Keratinocyte (primary cell): ENCODE measurements around the gene CCDC170. TPM values are rescaled to one million over a fixed set of nuclear protein-coding genes. Genes with fewer than 3 reads are reported as not detected.

ENCODE experiments used
- DNase-seq: peaks from one replicate; pipeline ENCODE4 v3.0.0-alpha.2; 2011; ENCODE audit warnings: low read depth, missing footprints, low spot score
- FAIRE-seq: peaks from 2 replicates; lab custom pipeline; 2011; peaks lifted over from hg19 to GRCh38; lab: Jason Lieb, UNC
- H2AFZ ChIP-seq: 2 replicates; pipeline ENCODE4 v1.6.0; 2012; ENCODE audit warnings: low read length, control low read depth, inconsistent platforms; ENCODE audit not compliant: control insufficient read depth
- H3K27ac ChIP-seq: 2 replicates; pipeline ENCODE4 v1.5.1; 2011; ENCODE audit warnings: low read length; ENCODE audit not compliant: control insufficient read depth, insufficient read depth
- H3K27me3 ChIP-seq: 3 replicates; pipeline ENCODE4 v1.6.0; 2011; ENCODE audit warnings: low read length; ENCODE audit not compliant: control insufficient read depth, insufficient read depth; ENCODE audit errors: extremely low read depth
- H3K36me3 ChIP-seq, 2 experiments: 2 replicates in 1 of 2; 3 replicates in 1 of 2; pipeline ENCODE4 v1.5.1; 2011; ENCODE audit warnings: low read length in 2 of 2, mild to moderate bottlenecking in 1 of 2; ENCODE audit not compliant: control insufficient read depth in 2 of 2, insufficient read depth in 2 of 2; ENCODE audit errors: extremely low read depth in 1 of 2
- H3K4me1 ChIP-seq: 3 replicates; pipeline ENCODE4 v1.5.1; 2011; ENCODE audit warnings: low read length; ENCODE audit not compliant: control insufficient read depth, insufficient read depth; ENCODE audit errors: extremely low read depth
- H3K4me2 ChIP-seq: 3 replicates; pipeline ENCODE4 v1.6.0; 2011; ENCODE audit warnings: low read depth, low read length; ENCODE audit not compliant: control insufficient read depth, insufficient read depth; ENCODE audit errors: extremely low read depth
- H3K4me3 ChIP-seq, 3 experiments: fragments of 200-600 bp in 1 of 3; sonication (generic) in 1 of 3; 2 replicates in 2 of 3; 3 replicates in 1 of 3; pipeline ENCODE4 v1.5.1; 2011 to 2016; ENCODE audit warnings: low read length in 3 of 3, mild to moderate bottlenecking in 3 of 3, control low read depth in 2 of 3, inconsistent platforms in 1 of 3, low read depth in 1 of 3, mixed read lengths in 1 of 3, mixed run types in 1 of 3, moderate library complexity in 1 of 3; ENCODE audit not compliant: control insufficient read depth in 2 of 3, insufficient read depth in 2 of 3; ENCODE audit errors: extremely low read depth in 1 of 3
- H3K79me2 ChIP-seq: 2 replicates; pipeline ENCODE4 v1.6.0; 2012; ENCODE audit warnings: low read length; ENCODE audit not compliant: control insufficient read depth, insufficient read depth
- H3K9ac ChIP-seq: 3 replicates; pipeline ENCODE4 v1.6.0; 2011; ENCODE audit warnings: low read length; ENCODE audit not compliant: control insufficient read depth, insufficient read depth; ENCODE audit errors: extremely low read depth
- H3K9me1 ChIP-seq: 3 replicates; pipeline ENCODE4 v1.6.0; 2011; ENCODE audit warnings: low read length; ENCODE audit not compliant: control insufficient read depth, insufficient read depth; ENCODE audit errors: extremely low read depth
- H3K9me3 ChIP-seq: 2 replicates; pipeline ENCODE4 v1.5.1; 2012; ENCODE audit warnings: low read depth, low read length; ENCODE audit not compliant: control insufficient read depth
- H4K20me1 ChIP-seq: 3 replicates; pipeline ENCODE4 v1.6.0; 2011; ENCODE audit warnings: low read length; ENCODE audit not compliant: control insufficient read depth, insufficient read depth; ENCODE audit errors: extremely low read depth
- CTCF ChIP-seq, 3 experiments: IDR thresholded peaks in 1 of 3; conservative IDR thresholded peaks in 1 of 3; optimal IDR thresholded peaks in 1 of 3; 2 replicates in 2 of 3; 3 replicates in 1 of 3; pipeline versions ENCODE3 to v1.5.1; 2011; ENCODE audit warnings: low read length in 3 of 3, mild to moderate bottlenecking in 3 of 3, moderate library complexity in 2 of 3, control low read depth in 1 of 3, inconsistent platforms in 1 of 3; ENCODE audit not compliant: insufficient read depth in 2 of 3; ENCODE audit errors: extremely low read depth in 1 of 3
- EZH2 ChIP-seq: IDR thresholded peaks from one replicate; pipeline ENCODE4 v1.6.1; 2012; ENCODE audit warnings: inconsistent platforms, mild to moderate bottlenecking, low read length, moderate library complexity
- dilution Hi-C: fragments of 300-500 bp; cut with MboI; formaldehyde crosslinking; loops from one replicate; pipeline ENCODE4 v1.7.0; 2020; ENCODE audit warnings: low sequenced_read_pairs; ENCODE audit not compliant: extremely low pct_ligation_motif_present
- polyA plus RNA-seq, 5 experiments: library from polyadenylated mRNA; depleted of rRNA in 3 of 5; stranded (reverse) in 3 of 5; stranded (forward) in 1 of 5; unstranded in 1 of 5; fragments of >200 nt; gene quantifications; 1 replicate in 1 of 5; 2 replicates in 3 of 5; 3 replicates in 1 of 5; pipeline versions ENCODE4 v1.2.1 to v1.2.3, GENCODE V29; 2011 to 2012; ENCODE audit warnings: missing spikeins in 2 of 5, low read depth in 1 of 5, low replicate concordance in 1 of 5

CCDC170 gene
- polyA plus RNA-seq, 1 donor (not counting 4 experiments of a cell fraction or from before 2014, with no cell fraction given), result 0.10 TPM

- H3K27ac ChIP-seq, result no peak overlapping the region
- dilution Hi-C loops, result no loop called here
- no peak overlapping the region for H2AFZ ChIP-seq
- H3K4me3 ChIP-seq, result no peak overlapping the region
- H3K27me3 ChIP-seq, result no peaks in the 10 kb centered on the region
- DNase-seq (no peak), FAIRE-seq (no peak)
- no peak for TF ChIP-seq CTCF (optimal IDR thresholded peaks at IDR 0.05 in 1 of 3, IDR thresholded peaks at IDR 0.05 in 1 of 3, conservative IDR thresholded peaks at IDR 0.05 in 1 of 3; ENCODE audit: extremely low read depth in 1 of 3, insufficient read depth in 2 of 3, low read length in 3 of 3)
- TF ChIP-seq EZH2, result no peak
- no peaks in the 10 kb centered on the region for H3K9me1 ChIP-seq
- no peaks in the 10 kb centered on the region for H3K79me2 ChIP-seq
- no peak overlapping the region for H3K9ac ChIP-seq
- no peaks in the 10 kb centered on the region for H3K36me3 ChIP-seq
- H3K9me3 ChIP-seq, result no peaks in the 10 kb centered on the region
- H3K4me2 ChIP-seq, result no peak overlapping the region
- peaks cover 10% of the 10 kb centered on the region for H3K4me1 ChIP-seq
- no peaks in the 10 kb centered on the region for H4K20me1 ChIP-seq
Observed at GRCh38 chr6:151633526-151634335, 139.9 kb downstream of the CCDC170 start.

GRCh38 chr6:151634336-151634720 lies 140.5 kb downstream of the CCDC170 start:
- Histone ChIP-seq H2AFZ (no peak overlapping the region), H3K9ac (no peak overlapping the region), H3K36me3 (no peaks in the 10 kb centered on the region), H3K4me2 (no peak overlapping the region), H3K27me3 (no peaks in the 10 kb centered on the region), H3K9me3 (no peaks in the 10 kb centered on the region), H3K79me2 (no peaks in the 10 kb centered on the region), H3K4me1 (peaks cover 10% of the 10 kb centered on the region), H3K4me3 (no peak overlapping the region), H3K9me1 (no peaks in the 10 kb centered on the region), H3K27ac (no peak overlapping the region), H4K20me1 (no peaks in the 10 kb centered on the region)
- dilution Hi-C loops, result no loop called here
- no peak for FAIRE-seq
- TF ChIP-seq EZH2 (no peak), CTCF (optimal IDR thresholded peaks at IDR 0.05 in 1 of 3, IDR thresholded peaks at IDR 0.05 in 1 of 3, conservative IDR thresholded peaks at IDR 0.05 in 1 of 3; ENCODE audit: extremely low read depth in 1 of 3, insufficient read depth in 2 of 3, low read length in 3 of 3) (no peak)
- no peak for DNase-seq
